HepG2 (cell line): Measurements from ENCODE around the gene UPF3A. TPM values are rescaled to one million over a fixed set of nuclear protein-coding genes. Genes with fewer than 3 reads are reported as not detected.

Experiments
- BCL3 ChIP-seq: sonication (generic); formaldehyde crosslinking; IDR thresholded peaks from 2 replicates; pipeline ENCODE4 v1.5.1; 2020; ENCODE audit warnings: mild to moderate bottlenecking, missing genetic modification reagents, moderate library complexity
- DRAP1 ChIP-seq: IDR thresholded peaks from 2 replicates; pipeline ENCODE4 v1.6.1; 2016; ENCODE audit warnings: missing genetic modification reagents, missing compliant biosample characterization
- HOXA5 ChIP-seq: sonication (generic); formaldehyde crosslinking; IDR thresholded peaks from 2 replicates; pipeline ENCODE4 v1.4.0; 2020; ENCODE audit warnings: missing genetic modification reagents
- HOXA7 ChIP-seq: sonication (generic); formaldehyde crosslinking; IDR thresholded peaks from 2 replicates; pipeline ENCODE4 v1.8.1; 2022; ENCODE audit warnings: mild to moderate bottlenecking, missing genetic modification reagents, moderate library complexity
- IRF2 ChIP-seq: IDR thresholded peaks from 2 replicates; pipeline ENCODE4 v1.6.1; 2018; ENCODE audit warnings: missing genetic modification reagents, missing compliant biosample characterization
- KDM4B ChIP-seq: sonication (generic); formaldehyde crosslinking; IDR thresholded peaks from 2 replicates; pipeline ENCODE4 v1.4.0; 2020; ENCODE audit warnings: missing genetic modification reagents
- MNT ChIP-seq: fragments of 450-650 bp; IDR thresholded peaks from 2 replicates; pipeline ENCODE4 v1.6.1; 2016
- NR3C1 ChIP-seq: sonication (generic); formaldehyde crosslinking; IDR thresholded peaks from 2 replicates; pipeline ENCODE4 v1.4.0; 2020; ENCODE audit warnings: missing genetic modification reagents
- RBFOX2 ChIP-seq: fragments of 200-400 bp; formaldehyde crosslinking; IDR thresholded peaks from 2 replicates; pipeline ENCODE4 v1.6.1; 2017; ENCODE audit warnings: low read depth, mild to moderate bottlenecking, low read length
- RFXANK ChIP-seq: IDR thresholded peaks from 2 replicates; pipeline ENCODE4 v1.6.1; 2016
- SOX13 ChIP-seq, 3 experiments: fragments of 450-650 bp in 1 of 3; sonication (generic) in 1 of 3; formaldehyde crosslinking in 1 of 3; IDR thresholded peaks in 2 of 3; conservative IDR thresholded peaks in 1 of 3; 2 replicates each; pipeline versions ENCODE4 v1.5.0 to v1.6.1; 2016 to 2020; ENCODE audit warnings: antibody characterized with exemption in 1 of 3, mild to moderate bottlenecking in 1 of 3, missing compliant biosample characterization in 1 of 3, missing genetic modification reagents in 1 of 3, moderate library complexity in 1 of 3
- SP140L ChIP-seq: sonication (generic); formaldehyde crosslinking; IDR thresholded peaks from 2 replicates; pipeline ENCODE4 v1.4.0; 2020; ENCODE audit warnings: missing genetic modification reagents, borderline replicate concordance
- TEAD2 ChIP-seq: sonication (generic); formaldehyde crosslinking; IDR thresholded peaks from 2 replicates; pipeline ENCODE4 v1.9.0; 2021; ENCODE audit warnings: missing genetic modification reagents
- ZNF230 ChIP-seq: sonication (generic); formaldehyde crosslinking; IDR thresholded peaks from 2 replicates; pipeline ENCODE4 v1.4.0; 2020; ENCODE audit warnings: mild to moderate bottlenecking, missing genetic modification reagents
- ZNF275 ChIP-seq: sonication (generic); formaldehyde crosslinking; IDR thresholded peaks from 2 replicates; pipeline ENCODE4 v1.8.0; 2022; ENCODE audit warnings: missing genetic modification reagents, mild to moderate bottlenecking, inconsistent platforms, borderline replicate concordance
- ZNF276 ChIP-seq: sonication (generic); formaldehyde crosslinking; IDR thresholded peaks from 2 replicates; pipeline ENCODE4 v1.4.0; 2020; ENCODE audit warnings: mild to moderate bottlenecking, low read depth, missing genetic modification reagents
- ZNF280D ChIP-seq: sonication (generic); formaldehyde crosslinking; IDR thresholded peaks from 2 replicates; pipeline ENCODE4 v1.5.1; 2020; ENCODE audit warnings: mild to moderate bottlenecking, missing genetic modification reagents
- ZNF615 ChIP-seq: sonication (generic); formaldehyde crosslinking; IDR thresholded peaks from 2 replicates; pipeline ENCODE4 v1.5.0; 2020; ENCODE audit warnings: mild to moderate bottlenecking, missing genetic modification reagents, borderline replicate concordance
- polyA plus RNA-seq, 8 experiments: library from polyadenylated mRNA; depleted of rRNA in 3 of 8; stranded (reverse) in 7 of 8; unstranded in 1 of 8; fragments of >200 nt; fragmentation: Illumina TruSeq in 4 of 8; extraction: Trizol in 4 of 8; gene quantifications; 2 replicates each; pipeline versions ENCODE4 v1.2.1 to v1.2.3, GENCODE V29; 2011 to 2016; ENCODE audit warnings: low read depth in 4 of 8, missing spikeins in 1 of 8, mixed read lengths in 1 of 8; ENCODE audit not compliant: insufficient read depth in 1 of 8
- total RNA-seq, 5 experiments: library from RNA; depleted of rRNA; stranded (reverse); fragments of >200 nt; fragmentation: Illumina TruSeq; extraction: Trizol; gene quantifications; 2 replicates each; pipeline ENCODE4 v1.2.3, GENCODE V29; 2016; ENCODE audit warnings: low read depth in 1 of 5

The UPF3A gene
- total and polyA plus RNA-seq, 2 of the 13 experiments (the other 11 are each of a cell fraction or from before 2014, with no cell fraction given), result 60.2 to 63.8 TPM

GRCh38 chr13:114281351-114282040 is at the start of gene UPF3A (continued):
- no peak; the same call in 1 of the 2 replicates for TF ChIP-seq ZNF276 (CRISPR knock-in tag)
- peak; percentile 97 for TF ChIP-seq RBFOX2
- no peak for TF ChIP-seq MNT
- TF ChIP-seq HOXA5, result peak; percentile 41; the same call in 1 of the 2 replicates
- TF ChIP-seq NR3C1 (CRISPR knock-in tag), result no peak
- TF ChIP-seq SOX13 (IDR thresholded peaks at IDR 0.05), result no peak
- TF ChIP-seq SOX13 (CRISPR knock-in tag; conservative IDR thresholded peaks at IDR 0.05 in 1 of 2, IDR thresholded peaks at IDR 0.05 in 1 of 2), result peak in 1 of 2 experiments; percentile 36; a peak in 1 of 4 replicates
- no peak for TF ChIP-seq ZNF230
- TF ChIP-seq IRF2 (CRISPR knock-in tag), result no peak
- no peak for TF ChIP-seq ZNF615 (CRISPR knock-in tag)
- TF ChIP-seq HOXA7 (CRISPR knock-in tag), result no peak
- TF ChIP-seq ZNF275, result no peak
- peak; percentile 59; the same call in 1 of the 2 replicates for TF ChIP-seq RFXANK (CRISPR knock-in tag)
- no peak for TF ChIP-seq TEAD2 (CRISPR knock-in tag)
- no peak for TF ChIP-seq ZNF280D (CRISPR knock-in tag)
- no peak; the same call in 1 of the 2 replicates for TF ChIP-seq BCL3 (CRISPR knock-in tag)
- TF ChIP-seq DRAP1, result peak; percentile 70
- no peak for TF ChIP-seq KDM4B (CRISPR knock-in tag)
- TF ChIP-seq SP140L (CRISPR knock-in tag), result no peak
